HFFc6 (cell line): ENCODE data around the gene PPP1R3F. TPM values are rescaled to one million over a fixed set of nuclear protein-coding genes. Genes with fewer than 3 reads are reported as not detected.
A peak's percentile ranks its signal among the peaks of the same experiment; 100 is the strongest.

Experiments
- DNase-seq: peaks from one replicate; pipeline ENCODE4 v3.0.0-alpha.2; 2018
- H3K27ac Mint-ChIP-seq: 2 replicates; pipeline ENCODE4 v1.8.0; 2020; ENCODE audit warnings: mild to moderate bottlenecking, mixed read lengths
- H3K27me3 Mint-ChIP-seq: 2 replicates; pipeline ENCODE4 v1.8.0; 2021; ENCODE audit warnings: mild to moderate bottlenecking, moderate library complexity, mixed read lengths; ENCODE audit not compliant: insufficient read depth
- H3K36me3 Mint-ChIP-seq: 2 replicates; pipeline ENCODE4 v1.8.0; 2021; ENCODE audit warnings: low read depth, mixed read lengths
- H3K4me1 Mint-ChIP-seq: 2 replicates; pipeline ENCODE4 v1.8.0; 2020; ENCODE audit warnings: low read depth, mixed read lengths
- H3K4me3 Mint-ChIP-seq: 2 replicates; pipeline ENCODE4 v1.8.0; 2020; ENCODE audit warnings: mild to moderate bottlenecking, moderate library complexity, mixed read lengths
- H3K9me3 Mint-ChIP-seq: 2 replicates; pipeline ENCODE4 v1.8.0; 2020; ENCODE audit warnings: mild to moderate bottlenecking, mixed read lengths
- total RNA-seq, 6 experiments: library from RNA; stranded (reverse); fragmentation: NEBNext Ultra II Directional; extraction: Animal tissue kit (Norgen Biotek cat#: 25700); gene quantifications; 2 replicates in 1 of 6; 3 replicates in 5 of 6; pipeline ENCODE4 v1.2.3, GENCODE V29; 2021
- TF ChIP-seq, protein P1 (sequence below): fragments of 200-600 bp; sonication (generic); IDR thresholded peaks from 2 replicates; pipeline ENCODE4 v1.5.0; 2021; ENCODE audit warnings: antibody characterized with exemption, mild to moderate bottlenecking

The PPP1R3F gene
- total RNA-seq, 6 experiments from 2014 or later = 2.4 to 4.5 (median 4.1) TPM

DNA sequence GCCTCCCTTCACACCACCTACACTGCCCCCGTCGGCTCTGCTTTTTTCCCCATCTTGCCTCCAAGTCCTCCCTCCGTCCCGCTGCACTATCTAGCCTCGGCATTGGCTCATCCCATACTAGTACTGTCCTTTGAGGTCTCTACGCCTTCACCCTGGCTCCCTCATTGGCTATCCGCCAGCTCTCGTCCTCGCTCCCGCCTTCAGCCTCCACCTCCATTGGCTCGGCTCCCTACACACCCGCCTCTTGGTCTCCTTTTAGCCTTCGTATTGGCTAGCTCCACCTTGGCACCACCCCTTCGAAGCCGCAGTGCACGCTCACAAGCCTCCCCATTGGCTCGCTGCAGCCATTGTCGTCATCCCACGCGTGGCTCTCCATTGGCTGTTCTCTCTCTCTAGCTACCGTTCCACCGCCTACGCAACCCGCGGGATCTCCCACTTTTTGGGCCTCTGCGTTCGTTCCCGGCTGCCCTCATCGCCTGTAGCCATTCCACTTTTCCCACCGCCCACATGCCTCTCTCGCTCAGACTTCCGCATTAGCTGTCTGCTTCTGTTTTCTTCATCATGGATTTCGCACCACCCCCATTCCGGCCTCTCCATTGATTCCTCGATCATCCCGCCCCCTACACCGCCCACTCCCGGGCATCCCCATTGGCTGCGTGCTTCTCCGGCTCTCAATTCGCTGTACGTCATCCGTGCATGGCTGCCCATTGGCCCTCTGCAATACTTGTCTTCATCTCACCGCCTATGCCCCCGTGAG, 405 bp upstream of the PPP1R3F start:
- TF ChIP-seq, protein P1, sequence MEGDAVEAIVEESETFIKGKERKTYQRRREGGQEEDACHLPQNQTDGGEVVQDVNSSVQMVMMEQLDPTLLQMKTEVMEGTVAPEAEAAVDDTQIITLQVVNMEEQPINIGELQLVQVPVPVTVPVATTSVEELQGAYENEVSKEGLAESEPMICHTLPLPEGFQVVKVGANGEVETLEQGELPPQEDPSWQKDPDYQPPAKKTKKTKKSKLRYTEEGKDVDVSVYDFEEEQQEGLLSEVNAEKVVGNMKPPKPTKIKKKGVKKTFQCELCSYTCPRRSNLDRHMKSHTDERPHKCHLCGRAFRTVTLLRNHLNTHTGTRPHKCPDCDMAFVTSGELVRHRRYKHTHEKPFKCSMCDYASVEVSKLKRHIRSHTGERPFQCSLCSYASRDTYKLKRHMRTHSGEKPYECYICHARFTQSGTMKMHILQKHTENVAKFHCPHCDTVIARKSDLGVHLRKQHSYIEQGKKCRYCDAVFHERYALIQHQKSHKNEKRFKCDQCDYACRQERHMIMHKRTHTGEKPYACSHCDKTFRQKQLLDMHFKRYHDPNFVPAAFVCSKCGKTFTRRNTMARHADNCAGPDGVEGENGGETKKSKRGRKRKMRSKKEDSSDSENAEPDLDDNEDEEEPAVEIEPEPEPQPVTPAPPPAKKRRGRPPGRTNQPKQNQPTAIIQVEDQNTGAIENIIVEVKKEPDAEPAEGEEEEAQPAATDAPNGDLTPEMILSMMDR = no peak
- H3K27me3 Mint-ChIP-seq = peaks cover 7% of the 10 kb centered on the region
- H3K4me1 Mint-ChIP-seq = peaks cover 22% of the 10 kb centered on the region
- H3K9me3 Mint-ChIP-seq = no peaks in the 10 kb centered on the region
- H3K36me3 Mint-ChIP-seq = no peaks in the 10 kb centered on the region; the same call in 1 of the 2 replicates
- H3K4me3 Mint-ChIP-seq = peak overlapping the region; percentile 94
- peak; percentile 98 for DNase-seq
- peak overlapping the region; percentile 99 for H3K27ac Mint-ChIP-seq

DNA sequence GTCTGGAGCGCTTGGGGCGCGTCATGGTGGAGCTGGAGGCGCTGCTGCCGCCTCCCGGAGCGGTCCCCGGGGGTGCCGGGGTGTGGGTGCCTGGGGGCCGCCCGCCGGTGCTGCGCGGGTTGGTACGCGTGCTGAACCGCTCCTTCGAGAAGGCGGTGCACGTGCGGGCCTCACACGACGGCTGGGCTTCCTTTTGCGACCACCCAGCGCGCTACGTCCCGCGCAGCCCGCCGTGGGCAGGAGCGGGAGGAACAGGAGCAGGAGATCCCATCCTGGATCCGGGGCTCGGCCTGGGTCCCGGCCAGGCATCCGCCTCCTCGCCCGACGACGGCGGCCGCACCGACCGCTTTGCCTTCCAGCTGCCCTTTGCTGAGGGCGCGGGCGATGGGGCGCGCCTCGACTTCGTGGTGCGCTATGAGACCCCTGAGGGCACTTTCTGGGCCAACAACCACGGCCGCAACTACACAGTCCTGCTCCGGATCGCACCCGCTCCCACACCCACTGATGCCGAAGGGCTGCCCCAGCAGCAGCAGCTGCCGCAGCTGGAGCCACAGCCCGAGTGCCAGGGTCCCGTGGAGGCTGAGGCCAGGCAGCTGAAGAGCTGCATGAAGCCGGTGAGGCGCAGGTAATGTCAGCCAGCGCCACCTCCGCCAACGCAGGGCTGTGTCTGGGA, 792 bp downstream of the PPP1R3F start:
- peaks cover 22% of the 10 kb centered on the region for H3K4me1 Mint-ChIP-seq
- no peak overlapping the region for H3K27ac Mint-ChIP-seq
- DNase-seq = no peak
- peaks cover 7% of the 10 kb centered on the region for H3K27me3 Mint-ChIP-seq
- H3K36me3 Mint-ChIP-seq = peaks cover 5% of the 10 kb centered on the region; the same call in 1 of the 2 replicates
- TF ChIP-seq, protein P1 = no peak
- H3K9me3 Mint-ChIP-seq = no peaks in the 10 kb centered on the region
- no peak overlapping the region; the same call in 1 of the 2 replicates for H3K4me3 Mint-ChIP-seq

DNA sequence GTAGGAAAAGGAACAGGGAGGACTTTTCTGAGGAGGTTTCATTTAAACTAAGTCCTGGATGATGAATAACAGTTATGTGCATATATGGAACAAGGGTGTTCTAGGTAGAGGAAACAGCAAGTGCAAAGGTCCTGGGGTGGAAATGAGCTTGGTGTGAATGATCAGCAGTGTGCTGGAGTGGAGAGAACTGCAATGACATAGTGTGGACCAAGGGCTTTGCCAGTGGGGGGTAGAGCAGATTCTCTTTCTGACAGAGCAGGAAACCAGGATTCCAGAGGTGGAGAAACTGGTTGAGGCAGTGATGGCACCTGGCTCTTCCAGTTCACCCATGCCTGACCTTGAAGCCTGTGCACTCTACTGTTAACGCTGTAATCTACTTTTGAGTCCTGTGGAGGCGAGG, 1.7 kb downstream of the PPP1R3F start:
- H3K27me3 Mint-ChIP-seq = peaks cover 7% of the 10 kb centered on the region
- H3K36me3 Mint-ChIP-seq = peaks cover 5% of the 10 kb centered on the region; the same call in 1 of the 2 replicates
- H3K27ac Mint-ChIP-seq = peak overlapping the region; percentile 65
- no peak for DNase-seq
- H3K4me1 Mint-ChIP-seq = peaks cover 22% of the 10 kb centered on the region
- no peaks in the 10 kb centered on the region for H3K9me3 Mint-ChIP-seq
- H3K4me3 Mint-ChIP-seq = peak overlapping the region; percentile 70
- TF ChIP-seq, protein P1 = no peak

DNA sequence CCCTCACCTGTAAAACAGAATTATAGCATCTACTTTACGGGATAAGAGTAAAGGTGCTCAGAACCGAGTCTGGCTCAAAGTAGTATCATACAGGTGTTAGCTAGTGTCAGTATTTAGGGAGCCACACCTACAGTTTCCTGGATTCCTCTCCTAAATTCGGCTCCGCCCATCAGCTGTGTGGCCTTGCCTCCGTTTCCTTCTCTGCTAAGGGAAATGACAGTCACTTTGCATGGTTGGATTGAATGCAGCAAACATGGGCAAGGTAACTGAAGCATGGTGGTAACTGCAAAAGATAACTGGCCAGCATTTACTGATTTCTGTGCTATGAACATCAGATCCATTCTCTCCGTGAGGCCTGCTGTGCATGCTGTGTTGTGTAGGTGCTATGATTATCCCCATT, 2.8 kb downstream of the PPP1R3F start:
- H3K27me3 Mint-ChIP-seq = peaks cover 6% of the 10 kb centered on the region; the same call in 1 of the 2 replicates
- no peak overlapping the region for H3K27ac Mint-ChIP-seq
- no peak for DNase-seq
- no peaks in the 10 kb centered on the region for H3K9me3 Mint-ChIP-seq
- H3K4me3 Mint-ChIP-seq = no peak overlapping the region
- peaks cover 5% of the 10 kb centered on the region; the same call in 1 of the 2 replicates for H3K36me3 Mint-ChIP-seq
- TF ChIP-seq, protein P1 = no peak
- H3K4me1 Mint-ChIP-seq = peaks cover 22% of the 10 kb centered on the region

DNA sequence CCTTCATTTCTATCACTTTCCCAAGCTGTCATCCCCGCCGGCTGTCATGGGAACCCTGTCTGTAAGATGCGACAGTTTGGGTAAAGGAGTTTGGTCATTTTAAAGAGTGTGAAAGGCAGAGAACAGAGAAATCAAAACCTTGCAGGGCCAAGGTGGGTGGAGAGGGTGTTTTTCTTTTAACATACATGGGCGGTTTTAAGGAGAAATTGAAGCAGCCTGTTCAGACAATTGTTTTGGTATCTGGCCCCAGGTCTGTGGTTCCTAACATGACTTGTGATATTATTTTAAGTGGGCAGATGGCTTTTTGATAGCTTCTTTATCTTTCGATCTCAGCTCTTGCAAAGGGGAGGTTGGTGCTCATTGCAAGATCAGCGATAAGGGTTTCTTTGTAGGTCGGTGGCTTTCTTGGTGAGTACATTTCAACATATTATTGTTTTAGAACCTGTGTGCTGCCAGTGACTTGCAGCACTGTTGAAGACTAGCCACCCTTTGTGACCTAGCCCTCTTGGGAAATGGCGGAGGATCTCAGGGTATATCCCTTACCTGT, 3.7 kb downstream of the PPP1R3F start:
- Mint-ChIP-seq H3K4me1 (peaks cover 15% of the 10 kb centered on the region), H3K27ac (no peak overlapping the region), H3K4me3 (peak overlapping the region; percentile 32; the same call in 1 of the 2 replicates), H3K36me3 (peaks cover 5% of the 10 kb centered on the region; the same call in 1 of the 2 replicates), H3K27me3 (peaks cover 6% of the 10 kb centered on the region), H3K9me3 (no peaks in the 10 kb centered on the region)
- no peak for DNase-seq
- TF ChIP-seq, protein P1 = no peak
